Liver (tissue), 3 donors: ENCODE results near the gene OTOF.

ENCODE experiments used
- CTCF ChIP-seq: fragments of 150-350 bp; IDR thresholded peaks from 2 replicates; pipeline ENCODE4 v1.5.1; 2017; ENCODE audit warnings: improper control_type of control experiment, low read depth, low read length; ENCODE audit not compliant: missing input control
- JUND ChIP-seq, 2 donors: IDR thresholded peaks; 2 replicates each; pipeline ENCODE4 v1.6.1; 2016; ENCODE audit warnings: antibody characterized with exemption in 2 of 2
- RAD21 ChIP-seq, 2 donors: IDR thresholded peaks; 2 replicates each; pipeline ENCODE4 v1.6.1; 2016; ENCODE audit warnings: antibody characterized with exemption in 2 of 2, mild to moderate bottlenecking in 2 of 2
- YY1 ChIP-seq: IDR thresholded peaks from 2 replicates; pipeline ENCODE4 v1.6.1; 2016; ENCODE audit warnings: antibody characterized with exemption, mild to moderate bottlenecking
- donor health status: healthy.
- donor health status: healthy.

GRCh38 chr2:26414311-26414710 lies 63.6 kb downstream of the OTOF start:
- TF ChIP-seq RAD21 (IDR thresholded peaks at IDR 0.05) (no peak), CTCF (no peak), YY1 (no peak), JUND (IDR thresholded peaks at IDR 0.05) (no peak)
